Measurements from ENCODE around the gene UMODL1.
A peak's percentile ranks its signal among the peaks of the same experiment; 100 is the strongest.
"Not testable (repeated sequence)": the region's sequence is repeated elsewhere in the genome, so short reads cannot be mapped to it uniquely, and the experiment has no call there.

UMODL1 gene

DNA sequence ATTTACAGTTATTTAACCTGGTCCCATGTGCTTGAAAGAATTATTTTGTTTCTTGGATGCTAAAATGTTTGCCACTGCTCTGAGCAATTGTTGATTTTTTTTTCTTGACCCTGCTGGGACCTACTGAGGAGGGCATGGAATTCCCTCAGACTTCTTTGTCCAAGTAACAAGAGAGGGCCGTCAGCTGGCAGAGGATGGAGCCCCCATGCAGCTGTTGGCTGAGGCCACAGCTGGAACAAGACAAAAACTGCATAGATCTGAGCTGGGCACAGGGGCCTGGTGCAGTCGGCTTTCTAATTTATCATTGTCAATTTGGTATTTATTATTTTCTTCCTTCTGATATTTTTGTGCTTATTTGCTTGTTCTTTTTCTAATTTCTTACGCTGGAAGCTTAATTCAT is 108.2 kb downstream of the UMODL1 start:
- TF ChIP-seq, protein P1, sequence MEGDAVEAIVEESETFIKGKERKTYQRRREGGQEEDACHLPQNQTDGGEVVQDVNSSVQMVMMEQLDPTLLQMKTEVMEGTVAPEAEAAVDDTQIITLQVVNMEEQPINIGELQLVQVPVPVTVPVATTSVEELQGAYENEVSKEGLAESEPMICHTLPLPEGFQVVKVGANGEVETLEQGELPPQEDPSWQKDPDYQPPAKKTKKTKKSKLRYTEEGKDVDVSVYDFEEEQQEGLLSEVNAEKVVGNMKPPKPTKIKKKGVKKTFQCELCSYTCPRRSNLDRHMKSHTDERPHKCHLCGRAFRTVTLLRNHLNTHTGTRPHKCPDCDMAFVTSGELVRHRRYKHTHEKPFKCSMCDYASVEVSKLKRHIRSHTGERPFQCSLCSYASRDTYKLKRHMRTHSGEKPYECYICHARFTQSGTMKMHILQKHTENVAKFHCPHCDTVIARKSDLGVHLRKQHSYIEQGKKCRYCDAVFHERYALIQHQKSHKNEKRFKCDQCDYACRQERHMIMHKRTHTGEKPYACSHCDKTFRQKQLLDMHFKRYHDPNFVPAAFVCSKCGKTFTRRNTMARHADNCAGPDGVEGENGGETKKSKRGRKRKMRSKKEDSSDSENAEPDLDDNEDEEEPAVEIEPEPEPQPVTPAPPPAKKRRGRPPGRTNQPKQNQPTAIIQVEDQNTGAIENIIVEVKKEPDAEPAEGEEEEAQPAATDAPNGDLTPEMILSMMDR (IDR thresholded peaks at IDR 0.05; ENCODE audit: low read length, missing control alignments): no peak
- H3K4me3 ChIP-seq (replicated peaks; ENCODE audit: low read depth, low read length): no peak overlapping the region
- no peak for DNase-seq (ENCODE audit: low read depth)

DNA sequence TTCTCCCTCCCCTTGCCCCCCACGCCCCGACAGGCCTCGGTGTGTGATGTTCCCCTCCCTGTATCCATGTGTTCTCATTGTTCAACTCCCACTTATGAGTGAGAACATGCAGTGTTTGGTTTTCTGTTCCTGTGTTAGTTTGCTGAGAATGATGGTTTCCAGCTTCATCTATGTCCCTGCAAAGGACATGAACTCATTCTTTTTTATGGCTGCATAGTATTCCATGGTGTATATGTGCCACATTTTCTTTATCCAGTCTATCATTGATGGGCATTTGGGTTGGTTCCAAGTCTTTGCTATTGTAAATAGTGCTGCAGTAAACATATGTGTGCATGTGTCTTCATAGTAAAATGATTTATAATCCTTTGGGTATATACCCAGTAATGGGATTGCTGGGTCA is 108.9 kb downstream of the UMODL1 start:
- not testable (repeated sequence) for H3K4me3 ChIP-seq (replicated peaks; ENCODE audit: low read depth, low read length)

DNA sequence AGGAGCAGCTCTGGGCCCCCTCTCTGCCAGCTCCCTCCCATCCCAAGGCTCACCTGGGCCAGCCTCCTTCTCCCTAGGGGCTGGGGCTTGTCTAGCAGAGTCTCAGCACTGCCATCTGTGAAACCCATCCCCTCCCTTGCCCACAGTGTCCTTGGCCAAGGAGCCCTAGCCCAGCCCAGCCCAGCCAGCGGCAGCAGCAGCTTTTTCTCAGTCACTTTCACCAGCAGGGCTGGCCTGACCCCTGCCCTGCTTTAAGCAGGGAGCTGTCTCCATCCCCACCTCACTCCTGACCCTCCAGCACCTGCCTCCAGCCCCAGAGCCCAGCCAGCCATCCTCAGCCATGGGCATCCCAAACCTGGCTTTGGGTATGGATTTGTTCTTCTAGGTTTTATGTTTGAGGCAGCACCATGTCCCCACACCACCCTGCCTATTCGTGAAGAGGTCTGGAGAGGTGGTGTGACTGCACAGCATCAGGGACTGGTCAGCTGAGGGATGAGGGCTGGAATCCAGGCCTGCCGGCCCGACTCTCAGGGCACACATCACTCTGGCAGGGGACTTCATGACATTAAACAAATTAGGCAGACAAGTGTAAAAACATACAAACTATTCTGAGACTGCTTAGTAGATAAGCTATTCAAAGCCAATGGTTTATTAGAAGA is 111.7 kb downstream of the UMODL1 start:
- DNase-seq (ENCODE audit: low read depth): no peak
- TF ChIP-seq, protein P1 (IDR thresholded peaks at IDR 0.05; ENCODE audit: low read length, missing control alignments): no peak

More for the DNA sequence above, 108.9 kb downstream of the UMODL1 start:
- not testable (repeated sequence) for DNase-seq (ENCODE audit: low read depth)

DNA sequence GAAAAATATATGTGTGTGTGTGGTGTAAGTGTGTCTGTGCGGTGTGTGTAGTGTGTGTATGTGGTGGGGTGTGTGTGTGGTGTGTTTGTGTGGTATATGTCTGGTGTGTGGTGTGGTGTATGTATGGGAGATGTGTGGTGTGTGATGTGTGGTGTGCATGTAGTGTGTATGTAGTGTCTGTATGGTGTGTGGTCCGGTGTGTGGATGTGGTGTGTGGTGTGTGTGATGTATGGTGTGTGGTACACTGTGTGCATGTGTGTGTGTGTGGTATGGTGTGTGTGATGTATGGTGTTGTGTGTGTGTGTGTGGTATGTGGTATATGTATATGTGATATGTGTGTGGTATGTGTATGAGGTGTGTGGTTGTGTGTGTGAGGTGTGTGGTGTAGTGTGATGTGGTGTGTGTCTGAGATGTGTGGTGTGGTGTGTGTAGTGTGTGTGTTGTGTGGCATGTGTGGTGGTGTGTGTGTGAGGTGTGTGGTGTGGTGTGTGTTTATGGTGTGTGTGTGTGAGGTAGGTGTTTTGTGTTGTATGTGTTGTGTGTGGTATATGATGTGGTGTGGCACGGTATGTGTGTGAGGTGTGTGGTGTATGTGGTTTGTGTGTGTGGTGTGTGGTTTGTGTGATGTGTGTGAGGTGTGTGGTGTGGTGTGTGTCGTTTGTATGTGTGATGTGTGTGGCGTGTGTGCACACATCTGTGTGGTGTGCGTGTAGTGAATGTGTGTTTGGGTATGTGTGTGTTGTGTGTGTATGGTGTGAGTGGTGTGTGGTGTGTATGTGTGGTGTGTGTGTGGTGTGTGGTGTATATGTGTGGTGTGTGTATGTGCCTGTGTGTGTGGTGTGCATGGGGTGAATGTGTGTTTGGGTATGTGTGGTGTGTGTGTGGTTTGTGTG is 112.5 kb downstream of the UMODL1 start:
- DNase-seq (ENCODE audit: low read depth): no peak
- H3K4me3 ChIP-seq (replicated peaks; ENCODE audit: low read depth, low read length): no peak overlapping the region
- TF ChIP-seq, protein P1 (IDR thresholded peaks at IDR 0.05; ENCODE audit: low read length, missing control alignments): no peak

More for the DNA sequence above, 111.7 kb downstream of the UMODL1 start:
- H3K4me3 ChIP-seq (replicated peaks; ENCODE audit: low read depth, low read length): no peak overlapping the region

DNA sequence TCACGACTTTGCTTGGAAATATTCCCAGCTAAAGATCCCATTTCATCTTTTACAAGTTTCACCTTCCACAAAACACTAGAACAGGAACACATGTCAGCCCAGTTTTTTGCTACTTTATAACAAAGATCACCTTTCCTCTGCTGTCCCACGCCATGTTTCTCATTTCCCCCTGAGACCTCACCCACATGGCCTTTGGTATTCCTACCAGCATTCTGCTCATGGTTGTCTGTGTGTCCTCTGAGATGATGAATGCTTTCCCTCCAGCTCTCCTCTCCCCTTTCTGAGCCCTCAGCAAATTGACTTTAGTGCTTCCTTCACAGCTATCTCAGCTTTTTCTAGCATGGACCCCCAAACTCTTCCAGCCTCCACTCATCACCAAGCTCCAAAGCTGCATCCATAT is 115.5 kb downstream of the UMODL1 start:
- DNase-seq (ENCODE audit: low read depth): no peak
- TF ChIP-seq, protein P1 (IDR thresholded peaks at IDR 0.05; ENCODE audit: low read length, missing control alignments): no peak
- H3K4me3 ChIP-seq (replicated peaks; ENCODE audit: low read depth, low read length): no peak overlapping the region

DNA sequence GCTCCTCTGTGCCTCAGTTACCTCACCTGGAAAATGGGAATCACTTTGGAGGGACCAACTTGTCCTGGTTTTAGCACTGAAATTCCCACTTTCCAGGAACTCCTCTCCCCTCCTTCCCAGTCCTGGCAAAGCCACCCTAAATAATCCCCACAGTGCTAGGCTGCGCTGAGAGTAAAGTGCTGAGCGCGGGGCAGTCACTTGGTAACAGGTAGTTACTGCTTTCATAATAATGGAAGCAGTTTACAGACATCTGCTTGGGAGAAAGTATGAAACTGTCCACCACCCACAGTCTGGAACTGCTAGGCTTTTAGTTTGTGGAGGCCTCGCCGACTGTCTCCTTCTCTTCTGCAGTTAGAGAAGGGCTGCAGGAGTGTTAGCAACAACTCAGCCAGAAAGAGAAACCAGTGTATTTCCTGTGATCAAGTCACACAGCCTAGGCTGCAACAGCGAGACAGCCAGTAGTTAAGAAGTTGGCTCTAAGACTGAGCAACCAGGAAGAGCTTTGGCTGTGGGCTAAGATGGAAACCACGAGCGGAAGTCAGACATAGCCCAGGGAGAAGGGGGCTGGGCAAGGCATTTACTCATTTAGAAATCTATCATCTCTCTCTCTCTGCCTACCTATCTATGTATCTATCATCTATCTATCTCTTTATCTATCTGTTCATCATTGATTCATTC is 117.0 kb downstream of the UMODL1 start:
- TF ChIP-seq, protein P1 (IDR thresholded peaks at IDR 0.05; ENCODE audit: low read length, missing control alignments): no peak
- DNase-seq (ENCODE audit: low read depth): peak; percentile 43
- no peak overlapping the region for H3K4me3 ChIP-seq (replicated peaks; ENCODE audit: low read depth, low read length)

DNA sequence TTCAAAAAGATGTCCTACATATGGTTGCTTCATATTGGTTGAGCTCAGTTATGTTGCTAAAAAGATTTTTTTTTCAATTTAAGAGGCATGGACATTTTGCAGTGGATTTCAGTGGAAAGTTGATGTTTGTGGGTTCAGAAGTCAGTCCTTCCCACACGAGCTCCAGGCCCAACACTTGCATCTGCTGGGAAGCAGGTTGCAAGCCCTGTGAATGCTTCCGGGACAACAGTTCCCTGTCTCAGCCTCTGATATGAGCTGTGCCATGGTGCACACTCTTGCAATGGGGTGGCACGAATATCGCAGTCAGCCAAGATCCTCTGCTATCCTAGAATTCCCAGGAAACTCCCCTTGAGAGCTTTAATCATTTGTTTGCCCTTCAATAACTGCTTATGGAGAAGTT is 117.5 kb downstream of the UMODL1 start:
- no peak for DNase-seq (ENCODE audit: low read depth)
- TF ChIP-seq, protein P1 (IDR thresholded peaks at IDR 0.05; ENCODE audit: low read length, missing control alignments): no peak
- H3K4me3 ChIP-seq (replicated peaks; ENCODE audit: low read depth, low read length): no peak overlapping the region

All from fibroblast of pulmonary artery (primary cell).